ENCODE measurements around the gene NFYA.

Gene NFYA

GRCh38 chr6:41073203-41073967, 611 bp downstream of the NFYA start:
- peak; percentile 61 to 81 (median 62) for DNase-seq (ENCODE audit: low read depth in 3 of 3)

GRCh38 chr6:41073968-41074691, 1.4 kb downstream of the NFYA start:
- DNase-seq (ENCODE audit: low read depth in 3 of 3) = no peak

GRCh38 chr6:41074692-41075436, 2.1 kb downstream of the NFYA start:
- DNase-seq (ENCODE audit: low read depth in 3 of 3) = no peak

- DNase-seq (ENCODE audit: low read depth in 3 of 3) = no peak
Observed at GRCh38 chr6:41075651-41076626, 3.2 kb downstream of the NFYA start.

- DNase-seq (ENCODE audit: low read depth in 3 of 3) = no peak
Observed at GRCh38 chr6:41077536-41077935, 4.8 kb downstream of the NFYA start.

- no peak for DNase-seq (ENCODE audit: low read depth in 3 of 3)
Observed at GRCh38 chr6:41078101-41078500, 5.3 kb downstream of the NFYA start.

- DNase-seq (ENCODE audit: low read depth in 3 of 3) = no peak
Observed at GRCh38 chr6:41079080-41079479, 6.3 kb downstream of the NFYA start.

GRCh38 chr6:41080621-41081020, 7.8 kb downstream of the NFYA start:
- no peak for DNase-seq (ENCODE audit: low read depth in 3 of 3)

- DNase-seq (ENCODE audit: low read depth in 3 of 3) = no peak
Observed at GRCh38 chr6:41083072-41083471, 10.3 kb downstream of the NFYA start.

- no peak for DNase-seq (ENCODE audit: low read depth in 3 of 3)
Observed at GRCh38 chr6:41085182-41085581, 12.4 kb downstream of the NFYA start.

- DNase-seq (ENCODE audit: low read depth in 3 of 3) = no peak
Observed at GRCh38 chr6:41088451-41088850, 15.7 kb downstream of the NFYA start.

GRCh38 chr6:41090841-41091761, 18.3 kb downstream of the NFYA start:
- no peak for DNase-seq (ENCODE audit: low read depth in 3 of 3)

GRCh38 chr6:41092421-41093140, 19.8 kb downstream of the NFYA start:
- DNase-seq (ENCODE audit: low read depth in 3 of 3) = no peak

GRCh38 chr6:41093729-41094128, 21.0 kb downstream of the NFYA start:
- no peak for DNase-seq (ENCODE audit: low read depth in 3 of 3)

- DNase-seq (ENCODE audit: low read depth in 3 of 3) = no peak
Observed at GRCh38 chr6:41097467-41098090, 24.8 kb downstream of the NFYA start.

- DNase-seq (ENCODE audit: low read depth in 3 of 3) = no peak
Observed at GRCh38 chr6:41098366-41098765, 25.6 kb downstream of the NFYA start.

- DNase-seq (ENCODE audit: low read depth in 3 of 3) = peak in 1 of 3 donors; percentile 4
Observed at GRCh38 chr6:41100871-41101287, 28.1 kb downstream of the NFYA start.

GRCh38 chr6:41103847-41104246, 31.1 kb downstream of the NFYA start:
- no peak for DNase-seq (ENCODE audit: low read depth in 3 of 3)

GRCh38 chr6:41111017-41111416, 38.2 kb downstream of the NFYA start:
- DNase-seq (ENCODE audit: low read depth in 3 of 3) = no peak

Measured in stimulated activated CD4-positive, alpha-beta T cell treated with anti-CD3 and anti-CD28 coated beads, TNF-alpha, amount 100 ng/mL, for 48 hours (primary cell).